ENCODE data around the gene C5orf24.
"Not testable (repeated sequence)": the region's sequence is repeated elsewhere in the genome, so short reads cannot be mapped to it uniquely, and the experiment has no call there.

DNA sequence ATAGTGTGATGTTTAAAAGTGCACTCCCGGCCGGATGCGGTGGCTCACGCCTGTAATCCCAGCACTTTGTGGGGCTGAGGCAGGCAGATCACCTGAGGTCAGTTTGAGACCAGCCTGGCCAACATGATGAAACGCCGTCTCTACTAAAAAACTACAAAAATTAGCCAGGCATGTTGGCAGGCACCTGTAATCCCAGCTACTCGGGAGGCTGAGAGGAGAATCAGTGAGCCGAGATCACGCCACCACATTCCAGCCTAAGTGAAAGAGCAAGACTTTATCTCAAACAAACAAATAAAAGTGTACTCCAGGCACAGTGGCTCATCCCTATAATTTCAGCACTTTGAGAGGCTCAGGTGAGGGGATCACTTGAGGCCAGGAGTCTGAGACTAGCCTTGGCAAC, 7.4 kb upstream of the C5orf24 start:
- TF ChIP-seq, protein P1, sequence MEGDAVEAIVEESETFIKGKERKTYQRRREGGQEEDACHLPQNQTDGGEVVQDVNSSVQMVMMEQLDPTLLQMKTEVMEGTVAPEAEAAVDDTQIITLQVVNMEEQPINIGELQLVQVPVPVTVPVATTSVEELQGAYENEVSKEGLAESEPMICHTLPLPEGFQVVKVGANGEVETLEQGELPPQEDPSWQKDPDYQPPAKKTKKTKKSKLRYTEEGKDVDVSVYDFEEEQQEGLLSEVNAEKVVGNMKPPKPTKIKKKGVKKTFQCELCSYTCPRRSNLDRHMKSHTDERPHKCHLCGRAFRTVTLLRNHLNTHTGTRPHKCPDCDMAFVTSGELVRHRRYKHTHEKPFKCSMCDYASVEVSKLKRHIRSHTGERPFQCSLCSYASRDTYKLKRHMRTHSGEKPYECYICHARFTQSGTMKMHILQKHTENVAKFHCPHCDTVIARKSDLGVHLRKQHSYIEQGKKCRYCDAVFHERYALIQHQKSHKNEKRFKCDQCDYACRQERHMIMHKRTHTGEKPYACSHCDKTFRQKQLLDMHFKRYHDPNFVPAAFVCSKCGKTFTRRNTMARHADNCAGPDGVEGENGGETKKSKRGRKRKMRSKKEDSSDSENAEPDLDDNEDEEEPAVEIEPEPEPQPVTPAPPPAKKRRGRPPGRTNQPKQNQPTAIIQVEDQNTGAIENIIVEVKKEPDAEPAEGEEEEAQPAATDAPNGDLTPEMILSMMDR (IDR thresholded peaks at IDR 0.05): not testable (repeated sequence)
- TF ChIP-seq EZH2 (IDR thresholded peaks at IDR 0.05): not testable (repeated sequence)

Data from neural progenitor cell (in vitro differentiated cells).